ENCODE measurements around the gene TMEM221. TPM values are rescaled to one million over a fixed set of nuclear protein-coding genes. Genes with fewer than 3 reads are reported as not detected.

Gene TMEM221
- total and polyA plus RNA-seq, 2 donors (not counting 3 experiments of a cell fraction or from before 2014, with no cell fraction given) = 0.08 TPM; not detected in 1

DNA sequence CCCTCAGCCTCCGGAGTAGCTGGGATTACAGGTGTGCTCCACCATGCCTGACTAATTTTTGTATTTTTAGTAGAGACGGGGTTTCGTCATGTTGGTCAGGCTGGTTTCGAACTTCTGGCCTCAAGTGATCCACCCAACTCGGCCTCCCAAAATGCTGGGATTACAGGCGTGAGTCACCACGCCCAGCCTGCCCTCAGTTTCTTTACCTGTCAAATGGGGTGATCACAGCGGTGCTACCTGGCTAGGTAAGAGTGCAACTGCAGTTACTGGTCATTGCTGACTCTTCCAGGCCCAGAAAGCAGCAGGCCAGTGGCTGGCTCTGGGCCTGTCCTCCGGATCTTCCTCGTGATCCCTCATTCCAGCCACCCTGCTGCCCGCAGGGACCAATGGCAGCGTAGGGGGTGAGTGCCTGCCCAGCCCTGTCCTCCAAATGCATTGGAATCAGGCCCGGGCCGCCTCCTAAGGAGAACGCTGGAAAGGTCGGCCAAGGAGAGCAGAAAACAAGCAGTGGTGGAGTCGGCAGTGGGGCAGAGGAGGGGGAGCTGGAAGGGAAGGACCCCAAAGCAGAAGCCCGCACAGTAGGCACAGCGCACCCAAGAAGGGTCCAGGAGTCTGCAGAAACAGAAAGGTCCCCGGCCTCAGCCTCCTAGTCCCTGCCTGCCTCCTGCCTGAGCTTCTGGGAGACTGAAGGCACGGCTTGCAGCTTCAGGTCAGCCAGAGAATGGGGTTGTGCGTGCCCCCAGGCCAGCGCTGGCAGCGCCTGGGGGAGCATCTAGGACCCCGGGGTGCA lies 20.0 kb upstream of the TMEM221 start:
- H4K20me1 ChIP-seq (replicated peaks; ENCODE audit: control insufficient read depth, extremely low read depth, insufficient read depth, low read length) = no peaks in the 10 kb centered on the region
- BruUV-seq (replicated peaks) = no TSS peak
- no peak overlapping the region for H3K4me3 ChIP-seq (replicated peaks in 1 of 3; ENCODE audit: insufficient read depth in 1 of 3, low read depth in 1 of 3, low read length in 3 of 3)
- TF ChIP-seq, protein P1, sequence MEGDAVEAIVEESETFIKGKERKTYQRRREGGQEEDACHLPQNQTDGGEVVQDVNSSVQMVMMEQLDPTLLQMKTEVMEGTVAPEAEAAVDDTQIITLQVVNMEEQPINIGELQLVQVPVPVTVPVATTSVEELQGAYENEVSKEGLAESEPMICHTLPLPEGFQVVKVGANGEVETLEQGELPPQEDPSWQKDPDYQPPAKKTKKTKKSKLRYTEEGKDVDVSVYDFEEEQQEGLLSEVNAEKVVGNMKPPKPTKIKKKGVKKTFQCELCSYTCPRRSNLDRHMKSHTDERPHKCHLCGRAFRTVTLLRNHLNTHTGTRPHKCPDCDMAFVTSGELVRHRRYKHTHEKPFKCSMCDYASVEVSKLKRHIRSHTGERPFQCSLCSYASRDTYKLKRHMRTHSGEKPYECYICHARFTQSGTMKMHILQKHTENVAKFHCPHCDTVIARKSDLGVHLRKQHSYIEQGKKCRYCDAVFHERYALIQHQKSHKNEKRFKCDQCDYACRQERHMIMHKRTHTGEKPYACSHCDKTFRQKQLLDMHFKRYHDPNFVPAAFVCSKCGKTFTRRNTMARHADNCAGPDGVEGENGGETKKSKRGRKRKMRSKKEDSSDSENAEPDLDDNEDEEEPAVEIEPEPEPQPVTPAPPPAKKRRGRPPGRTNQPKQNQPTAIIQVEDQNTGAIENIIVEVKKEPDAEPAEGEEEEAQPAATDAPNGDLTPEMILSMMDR (IDR thresholded peaks at IDR 0.05; ENCODE audit: extremely low read depth in 1 of 2, insufficient read depth in 1 of 2, low read depth in 1 of 2, low read length in 2 of 2) = no peak
- TF ChIP-seq, protein P2, sequence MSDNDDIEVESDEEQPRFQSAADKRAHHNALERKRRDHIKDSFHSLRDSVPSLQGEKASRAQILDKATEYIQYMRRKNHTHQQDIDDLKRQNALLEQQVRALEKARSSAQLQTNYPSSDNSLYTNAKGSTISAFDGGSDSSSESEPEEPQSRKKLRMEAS (IDR thresholded peaks at IDR 0.05; ENCODE audit: insufficient read depth, insufficient read length) = no peak
- TF ChIP-seq GATA2 (IDR thresholded peaks at IDR 0.05; ENCODE audit: insufficient read depth, insufficient read length, low read depth, low read length) = no peak
- no peaks in the 10 kb centered on the region for H3K9me3 ChIP-seq (replicated peaks; ENCODE audit: control insufficient read depth, insufficient read depth, low read length)
- H3K4me2 ChIP-seq (ENCODE audit: insufficient read depth, low read length) = peak overlapping the region; percentile 63
- H3K36me3 ChIP-seq (ENCODE audit: control insufficient read depth in 2 of 2, extremely low read depth in 1 of 2, insufficient read depth in 2 of 2, low read length in 2 of 2) = no peaks in the 10 kb centered on the region
- POLR2A ChIA-PET = interaction anchor here (1.1 kb wide), 1 partner anchor 56 kb away, joined by 3 read pairs; no protein-coding TSS in a partner anchor
- H3K9me1 ChIP-seq (replicated peaks; ENCODE audit: control insufficient read depth, extremely low read depth, insufficient read depth, low read length) = no peaks in the 10 kb centered on the region
- CTCF ChIA-PET = interaction anchor here (0.8 kb wide), 1 partner anchor 9 kb away, joined by 3 read pairs; no protein-coding TSS in a partner anchor
- FAIRE-seq (no peak), DNase-seq (ENCODE audit: low read depth, low spot score) (no peak)
- no peaks in the 10 kb centered on the region for H3K79me2 ChIP-seq (ENCODE audit: control insufficient read depth, insufficient read depth, low read length)
- dilution Hi-C loops (cut with MboI; ENCODE audit: extremely low pct_ligation_motif_present, low sequenced_read_pairs) = no loop called here
- H2AFZ ChIP-seq (ENCODE audit: low read depth, low read length) = peak overlapping the region; percentile 100
- peaks cover 11% of the 10 kb centered on the region for H3K4me1 ChIP-seq (ENCODE audit: control insufficient read depth, extremely low read depth, insufficient read depth, low read length)
- H3K27ac ChIP-seq (ENCODE audit: insufficient read depth, low read depth, low read length) = no peak overlapping the region
- intact Hi-C loops (cut with micrococcal nuclease) = no loop called here
- H3K9ac ChIP-seq (replicated peaks; ENCODE audit: extremely low read depth, insufficient read depth, low read length) = no peak overlapping the region
- no peaks in the 10 kb centered on the region for H3K27me3 ChIP-seq (ENCODE audit: control insufficient read depth in 2 of 2, insufficient read depth in 2 of 2, low read length in 2 of 2)

Measured in endothelial cell of umbilical vein (primary cell).